ENCODE results near the gene PMIS2.

PMIS2 gene

GRCh38 chr19:35633727-35634440, 47.9 kb downstream of the PMIS2 start:
- DNase-seq (ENCODE audit: low read depth), result no peak

GRCh38 chr19:35636651-35637050, 50.7 kb downstream of the PMIS2 start:
- DNase-seq (ENCODE audit: low read depth), result no peak
